Measurements from ENCODE around the gene MBL2.
A peak's percentile ranks its signal among the peaks of the same experiment; 100 is the strongest.

Gene MBL2

GRCh38 chr10:52780391-52781155 lies 8.0 kb upstream of the MBL2 start:
- DNase-seq (ENCODE audit: low read depth), result no peak
- H3K4me3 ChIP-seq (ENCODE audit: low read length), result no peak overlapping the region
- TF ChIP-seq CTCF (conservative IDR thresholded peaks at IDR 0.05; ENCODE audit: low read depth, low read length), result no peak

DNA sequence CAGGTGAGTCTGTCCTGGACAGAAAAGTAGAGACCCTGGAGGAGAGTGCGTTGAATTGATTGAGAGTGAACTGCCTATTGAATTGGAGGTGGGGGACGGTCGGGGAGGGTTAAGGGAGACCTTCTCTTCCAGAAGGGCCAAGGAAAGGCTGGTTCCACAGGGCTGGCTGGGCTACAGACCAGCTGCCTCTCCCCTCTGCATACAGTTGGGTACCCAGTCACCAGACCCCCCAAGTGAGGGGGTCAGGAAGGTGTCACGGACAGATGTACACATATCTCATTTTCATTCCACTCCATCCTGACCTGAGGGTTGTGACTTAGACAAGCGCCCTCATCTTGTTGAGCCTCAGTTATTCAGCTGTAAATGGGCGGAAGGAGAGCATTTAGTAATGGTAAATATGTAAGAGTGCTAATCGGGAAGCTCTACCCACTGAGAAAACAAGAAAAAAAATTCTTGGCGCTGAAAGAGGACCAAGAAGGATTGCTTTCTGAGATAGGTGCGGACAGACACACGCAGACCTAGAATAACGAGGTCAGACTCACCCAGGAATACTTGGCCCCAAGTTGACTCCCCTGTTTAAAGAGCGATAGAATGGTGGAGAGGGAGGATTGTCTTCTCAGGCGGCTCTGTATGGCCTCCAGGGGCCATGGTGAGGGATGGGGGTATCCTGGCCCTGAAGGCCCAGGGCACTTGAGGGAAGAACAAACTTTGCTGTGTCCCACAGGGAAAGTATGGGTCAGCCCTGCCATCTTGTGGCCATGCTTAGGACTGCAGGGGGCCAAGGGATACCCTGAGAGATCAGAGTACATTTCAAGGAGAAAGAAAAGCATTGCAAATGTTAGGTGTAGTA lies 7.2 kb upstream of the MBL2 start:
- H3K4me3 ChIP-seq (ENCODE audit: low read length), result no peak overlapping the region
- DNase-seq (ENCODE audit: low read depth), result no peak
- TF ChIP-seq CTCF (conservative IDR thresholded peaks at IDR 0.05; ENCODE audit: low read depth, low read length), result peak; percentile 98

DNA sequence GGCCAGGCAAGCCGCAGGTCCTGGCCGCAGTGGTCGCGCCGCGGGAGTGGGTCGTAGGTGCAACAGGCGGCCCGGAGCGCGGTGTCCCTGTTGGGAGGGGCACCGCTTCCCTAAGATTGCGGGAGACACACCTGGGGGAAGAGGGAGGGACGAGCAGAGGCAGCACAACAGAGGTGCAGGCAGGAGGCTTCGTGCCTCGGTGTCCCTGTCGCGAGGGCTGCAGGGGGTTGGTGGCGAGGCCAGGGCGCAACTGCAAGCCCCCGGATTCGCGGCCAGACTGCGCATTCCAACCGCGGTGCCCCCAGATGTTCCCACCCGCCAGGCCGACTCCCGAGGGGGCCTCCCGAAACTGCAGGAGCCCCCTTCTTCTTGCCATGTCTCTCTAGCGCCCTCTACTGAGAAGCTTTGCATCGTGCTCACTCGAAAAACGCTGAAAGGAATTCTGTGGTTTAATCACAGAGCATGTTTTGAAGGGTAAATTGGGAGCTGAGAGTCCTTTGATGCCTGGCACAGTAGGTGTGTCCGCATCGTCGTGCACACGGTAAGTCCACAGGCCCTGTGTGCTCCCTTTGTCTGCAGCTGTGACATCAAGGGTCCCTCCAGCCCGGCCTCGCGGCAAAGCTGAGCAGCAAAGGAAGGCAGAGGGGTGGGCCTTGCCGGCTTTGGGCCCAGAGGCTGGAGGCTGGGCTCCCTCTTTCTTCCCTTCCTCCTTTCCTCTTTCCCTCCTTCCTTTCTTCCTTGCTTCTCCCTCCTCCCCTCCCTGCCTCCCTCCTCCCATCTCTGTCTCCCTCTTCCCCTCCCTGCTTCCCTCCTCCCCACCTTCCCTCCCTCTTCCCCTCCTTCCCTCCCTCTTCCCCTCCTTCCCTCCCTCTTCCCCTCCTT lies 6.2 kb upstream of the MBL2 start:
- H3K4me3 ChIP-seq (ENCODE audit: low read length), result no peak overlapping the region
- peak; percentile 81 for TF ChIP-seq CTCF (conservative IDR thresholded peaks at IDR 0.05; ENCODE audit: low read depth, low read length)
- DNase-seq (ENCODE audit: low read depth), result no peak

- TF ChIP-seq CTCF (conservative IDR thresholded peaks at IDR 0.05; ENCODE audit: low read depth, low read length), result no peak
- H3K4me3 ChIP-seq (ENCODE audit: low read length), result no peak overlapping the region
- no peak for DNase-seq (ENCODE audit: low read depth)
Measured at GRCh38 chr10:52777414-52777813, 4.8 kb upstream of the MBL2 start.

DNA sequence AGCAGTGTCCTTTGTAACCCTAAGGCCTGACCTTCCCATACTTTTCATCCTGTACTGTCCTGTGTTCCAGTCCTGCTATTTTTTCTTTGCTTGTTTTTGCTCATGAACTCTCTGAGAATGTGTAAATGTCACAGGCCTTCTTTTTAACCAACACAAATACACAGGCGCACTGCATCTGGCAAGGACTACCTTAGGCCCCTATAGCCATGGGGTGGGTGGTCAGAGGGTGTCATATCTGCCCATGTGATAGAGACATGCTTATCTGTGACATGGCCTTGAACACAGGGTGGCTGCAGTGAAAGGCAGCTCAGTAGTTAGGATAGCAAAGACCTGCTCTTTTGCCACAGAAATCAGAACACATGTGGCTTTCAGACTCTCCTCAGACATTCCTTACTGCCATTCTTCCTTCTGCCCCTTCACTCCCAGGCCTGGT lies 3.9 kb upstream of the MBL2 start:
- H3K4me3 ChIP-seq (ENCODE audit: low read length), result no peak overlapping the region
- no peak for DNase-seq (ENCODE audit: low read depth)
- no peak for TF ChIP-seq CTCF (conservative IDR thresholded peaks at IDR 0.05; ENCODE audit: low read depth, low read length)

DNA sequence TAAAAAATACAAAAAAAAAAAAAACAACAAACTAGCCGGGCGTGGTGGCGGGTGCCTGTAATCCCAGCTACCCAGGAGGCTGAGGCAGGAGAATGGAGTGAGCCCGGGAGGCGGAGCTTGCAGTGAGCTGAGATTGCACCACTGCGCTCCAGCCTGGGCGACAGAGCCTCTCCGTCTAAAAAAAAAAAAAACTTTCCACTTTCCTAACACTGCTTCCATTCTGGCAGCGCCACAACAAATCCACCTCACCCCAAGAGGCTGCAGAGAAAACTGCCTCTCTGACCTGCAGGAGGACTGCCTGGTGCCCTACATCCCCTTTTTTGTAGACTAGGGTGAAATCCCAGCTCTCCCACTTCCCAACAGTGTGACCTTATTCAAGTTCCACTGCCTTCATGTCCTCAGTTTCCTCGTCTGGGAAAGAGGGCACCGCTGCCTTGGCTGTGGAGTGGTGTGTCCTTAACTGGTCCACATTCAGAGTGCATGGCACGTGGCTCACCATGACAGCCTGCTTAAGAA lies 2.6 kb upstream of the MBL2 start:
- DNase-seq (ENCODE audit: low read depth), result no peak
- TF ChIP-seq CTCF (conservative IDR thresholded peaks at IDR 0.05; ENCODE audit: low read depth, low read length), result no peak
- H3K4me3 ChIP-seq (ENCODE audit: low read length), result no peak overlapping the region
